IMR-90 (cell line): ENCODE results near the gene CABP2. TPM values are rescaled to one million over a fixed set of nuclear protein-coding genes. Genes with fewer than 3 reads are reported as not detected.
"Not testable (repeated sequence)": the region's sequence is repeated elsewhere in the genome, so short reads cannot be mapped to it uniquely, and the experiment has no call there.

Experiments
- ATAC-seq: fragments of 200-7000 bp; cut with Tn5 transposase; 2 replicates; pipeline ENCODE4 v1.9.1; 2020; ENCODE audit warnings: low read depth, mild to moderate bottlenecking, moderate library complexity
- BruUV-seq: library from RNA; stranded (reverse); fragments of 400-500 nt; replicated peaks from 2 replicates; lab custom pipeline; 2021; lab: Mats Ljungman, UMichigan
- CTCF ChIA-PET: fragments of 300-600 bp; formaldehyde crosslinking; extraction: SDS; loops from one replicate; lab custom pipeline; 2021; ENCODE audit warnings: antibody characterized with exemption; lab: Yijun Ruan, JAX
- POLR2A ChIA-PET: fragments of 300-600 bp; sonication (Branson Sonifier 250); formaldehyde crosslinking; loops from one replicate; lab custom pipeline; 2022; ENCODE audit warnings: antibody characterized with exemption; ENCODE audit not compliant: unreplicated experiment; lab: Charles Lee
- DNase-seq: peaks from one replicate; pipeline ENCODE4 v3.0.0; 2013
- H2AFZ ChIP-seq: replicated peaks from 2 replicates; pipeline ENCODE3; 2013; ENCODE audit warnings: low read length, mild to moderate bottlenecking; ENCODE audit not compliant: poor library complexity
- H2AK5ac ChIP-seq: 2 replicates; pipeline ENCODE4 v1.6.1; 2013; ENCODE audit warnings: low read depth, low read length, inconsistent platforms
- H2AK9ac ChIP-seq: replicated peaks from 2 replicates; pipeline ENCODE3; 2013; ENCODE audit warnings: mild to moderate bottlenecking, low read depth, low read length, moderate library complexity; ENCODE audit not compliant: poor library complexity
- H2BK120ac ChIP-seq: 2 replicates; pipeline ENCODE4 v1.6.1; 2013; ENCODE audit warnings: low read depth, low read length, inconsistent platforms
- H2BK15ac ChIP-seq: 3 replicates; pipeline ENCODE4 v1.6.1; 2013; ENCODE audit warnings: low read depth, low read length, inconsistent platforms
- H2BK20ac ChIP-seq: 2 replicates; pipeline ENCODE4 v1.6.1; 2013; ENCODE audit warnings: low read depth, mild to moderate bottlenecking, inconsistent platforms, low read length, moderate library complexity
- H2BK5ac ChIP-seq: 2 replicates; pipeline ENCODE4 v1.6.1; 2013; ENCODE audit warnings: mild to moderate bottlenecking, low read depth, low read length, inconsistent platforms; ENCODE audit not compliant: poor library complexity, severe bottlenecking
- H3K14ac ChIP-seq: replicated peaks from 2 replicates; pipeline ENCODE4 v1.6.1; 2013; ENCODE audit warnings: low read depth, low read length, inconsistent platforms
- H3K18ac ChIP-seq: 2 replicates; pipeline ENCODE4 v1.6.1; 2013; ENCODE audit warnings: low read depth, low read length, control low read depth
- H3K23ac ChIP-seq: 2 replicates; pipeline ENCODE4 v1.6.1; 2013; ENCODE audit warnings: low read depth, low read length, inconsistent platforms
- H3K27ac ChIP-seq: 2 replicates; pipeline ENCODE4 v1.5.1; 2013; ENCODE audit warnings: mild to moderate bottlenecking, control low read depth, low read length; ENCODE audit not compliant: insufficient read depth
- H3K27me3 ChIP-seq: 2 replicates; pipeline ENCODE4 v1.6.1; 2013; ENCODE audit warnings: low read length; ENCODE audit not compliant: control insufficient read depth, insufficient read depth
- H3K36me3 ChIP-seq: 2 replicates; pipeline ENCODE4 v1.6.1; 2013; ENCODE audit warnings: low read length, mixed read lengths; ENCODE audit not compliant: control insufficient read depth, insufficient read depth
- H3K4ac ChIP-seq: 2 replicates; pipeline ENCODE4 v1.6.1; 2013; ENCODE audit warnings: low read depth, low read length, inconsistent platforms
- H3K4me1 ChIP-seq: 2 replicates; pipeline ENCODE4 v1.6.1; 2013; ENCODE audit warnings: low read length, mixed read lengths; ENCODE audit not compliant: control insufficient read depth, insufficient read depth
- H3K4me2 ChIP-seq: 2 replicates; pipeline ENCODE4 v1.6.1; 2013; ENCODE audit warnings: low read depth, mild to moderate bottlenecking, control low read depth, low read length, moderate library complexity
- H3K4me3 ChIP-seq: 2 replicates; pipeline ENCODE4 v1.5.1; 2013; ENCODE audit warnings: low read depth, mild to moderate bottlenecking, control low read depth, low read length, moderate library complexity; ENCODE audit not compliant: insufficient read depth
- H3K56ac ChIP-seq: 2 replicates; pipeline ENCODE4 v1.6.1; 2013; ENCODE audit warnings: low read length, inconsistent platforms; ENCODE audit not compliant: insufficient read depth; ENCODE audit errors: extremely low read depth
- H3K79me1 ChIP-seq, 2 experiments: 2 replicates each; pipeline ENCODE4 v1.6.1; 2013; ENCODE audit warnings: low read length in 2 of 2, inconsistent platforms in 1 of 2, low read depth in 1 of 2
- H3K9ac ChIP-seq: 2 replicates; pipeline ENCODE4 v1.6.1; 2013; ENCODE audit warnings: low read depth, low read length, control low read depth
- H3K9me1 ChIP-seq: 2 replicates; pipeline ENCODE4 v1.6.1; 2013; ENCODE audit warnings: low read length, inconsistent platforms; ENCODE audit not compliant: insufficient read depth
- H3K9me3 ChIP-seq: 2 replicates; pipeline ENCODE4 v1.6.1; 2013; ENCODE audit warnings: low read length; ENCODE audit not compliant: control insufficient read depth, insufficient read depth
- H4K20me1 ChIP-seq: 2 replicates; pipeline ENCODE4 v1.6.1; 2013; ENCODE audit warnings: low read length, inconsistent platforms; ENCODE audit not compliant: insufficient read depth
- H4K5ac ChIP-seq: 2 replicates; pipeline ENCODE4 v1.6.1; 2013; ENCODE audit warnings: mild to moderate bottlenecking, low read depth, low read length, control low read depth
- H4K8ac ChIP-seq, 2 experiments: 2 replicates each; pipeline ENCODE4 v1.6.1; 2013; ENCODE audit warnings: low read depth in 2 of 2, low read length in 2 of 2, control low read depth in 1 of 2, inconsistent platforms in 1 of 2
- H4K91ac ChIP-seq: 2 replicates; pipeline ENCODE4 v1.6.1; 2013; ENCODE audit warnings: low read depth, low read length, inconsistent platforms; ENCODE audit not compliant: insufficient read depth
- BHLHE40 ChIP-seq: fragments of 150-350 bp; IDR thresholded peaks from 2 replicates; pipeline ENCODE4 v1.6.1; 2016; ENCODE audit warnings: mild to moderate bottlenecking, low read depth, low read length
- CEBPB ChIP-seq: IDR thresholded peaks from 2 replicates; pipeline ENCODE4 v1.6.1; 2012; ENCODE audit warnings: low read depth, low read length, improper control_type of control experiment
- FOS ChIP-seq: fragments of 150-350 bp; IDR thresholded peaks from 2 replicates; pipeline ENCODE4 v1.6.1; 2016; ENCODE audit warnings: low read depth, low read length
- USF2 ChIP-seq: fragments of 150-350 bp; IDR thresholded peaks from 2 replicates; pipeline ENCODE4 v1.6.1; 2017; ENCODE audit warnings: mild to moderate bottlenecking, antibody characterized with exemption, low read length, low read depth
- WGBS, 2 experiments: methylation state at CpG; one replicate each; pipeline versions ENCODE4 v1.1.5 to v1.1.7; 2013; ENCODE audit warnings: missing lambda C conversion rate in 2 of 2; ENCODE audit not compliant: insufficient read length in 1 of 2; ENCODE audit errors: extremely low coverage in 2 of 2; 5-methylcytosine and 5-hydroxymethylcytosine counted together
- dilution Hi-C: fragments of 300-500 bp; cut with HindIII; formaldehyde crosslinking; loops from one replicate; pipeline ENCODE4 v1.14.3; 2018; ENCODE audit warnings: low sequenced_read_pairs; ENCODE audit not compliant: unreplicated experiment
- in situ Hi-C: fragments of 300-500 bp; cut with MboI; formaldehyde crosslinking; loops from 3 replicates; pipeline ENCODE4 v1.14.3; 2019; ENCODE audit warnings: low sequenced_read_pairs, inconsistent platforms, mixed read lengths
- intact Hi-C: fragments of 100-400 bp; cut with micrococcal nuclease; formaldehyde crosslinking; loops from 2 replicates; pipeline ENCODE4 v1.10.0; 2022
- polyA plus RNA-seq, 3 experiments: library from polyadenylated mRNA; depleted of rRNA; stranded (reverse); fragments of >200 nt; gene quantifications; 2 replicates each; pipeline ENCODE4 v1.2.3, GENCODE V29; 2012; ENCODE audit warnings: low replicate concordance in 1 of 3
- total RNA-seq: library from RNA; depleted of rRNA; stranded (reverse); fragments of >200 nt; gene quantifications from 2 replicates; pipeline ENCODE4 v1.2.3, GENCODE V29; 2012

The CABP2 gene
- total and polyA plus RNA-seq, 2 of the 4 experiments (the other 2 are of a cell fraction), result not detected

DNA sequence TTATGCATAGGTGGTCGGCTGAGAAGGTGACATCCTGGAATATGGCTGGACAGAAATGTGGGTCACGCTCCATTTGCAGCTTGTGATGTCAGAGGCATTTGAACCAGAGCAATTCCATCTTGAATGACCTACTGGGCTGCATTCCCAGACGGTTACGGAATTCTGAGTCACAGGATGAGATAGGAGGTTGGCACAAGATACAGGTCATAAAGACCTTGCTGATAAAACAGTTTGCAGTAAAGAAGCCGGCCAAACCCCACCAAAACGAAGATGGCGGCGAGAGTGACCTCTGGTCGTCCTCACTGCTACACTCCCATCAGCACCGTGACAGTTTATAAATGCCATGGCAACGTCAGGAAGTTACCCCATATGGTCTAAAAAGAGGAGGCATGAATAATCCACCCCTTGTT is 40.5 kb upstream of the CABP2 start:
- H2BK120ac ChIP-seq, result peak overlapping the region; percentile 16; the same call in 1 of the 2 replicates
- H3K4ac ChIP-seq, result not testable (repeated sequence)

More for the DNA sequence above, 40.5 kb upstream of the CABP2 start:
- H3K14ac ChIP-seq, POLR2A ChIA-PET, H3K4me2 ChIP-seq, H3K9me1 ChIP-seq, dilution Hi-C loops, in situ Hi-C loops, H2AK5ac ChIP-seq, H2BK15ac ChIP-seq, H4K91ac ChIP-seq, H3K23ac ChIP-seq, H3K79me1 ChIP-seq, H3K27me3 ChIP-seq, H4K20me1 ChIP-seq, H3K9ac ChIP-seq, H3K4me3 ChIP-seq, H3K27ac ChIP-seq, H4K8ac ChIP-seq, H3K18ac ChIP-seq, H2BK20ac ChIP-seq, H3K9me3 ChIP-seq, H3K4me1 ChIP-seq, H3K36me3 ChIP-seq, H3K56ac ChIP-seq, H4K5ac ChIP-seq, BruUV-seq, H2BK5ac ChIP-seq: not testable (repeated sequence)
- ATAC-seq (peak; percentile 85), DNase-seq (peak; percentile 96)
- CTCF ChIA-PET, result interaction anchor here (0.7 to 1.4 kb wide), 2 partner anchors 15 to 50 kb away, joined by 3 to 6 read pairs; no protein-coding TSS in a partner anchor
- intact Hi-C loops, result loop anchor here (1.0 kb wide), 1 partner anchor 34 kb away; no protein-coding TSS in a partner anchor
- Histone ChIP-seq H2AK9ac (peak overlapping the region; percentile 9), H2AFZ (peak overlapping the region; percentile 53)
- 37% methylated on average over 4 of the region's 11 CpGs; no CpG with 5 or more reads in 1 of the 2 experiments for WGBS, 2 experiments
- TF ChIP-seq FOS, result peak; percentile 77
- peak; percentile 19; the same call in 1 of the 2 replicates for TF ChIP-seq USF2
- TF ChIP-seq CEBPB, result peak; percentile 52
- TF ChIP-seq BHLHE40, result peak; percentile 79
